Epidermal melanocyte (primary cell): ENCODE results near the gene ECEL1.

ENCODE experiments used
- DNase-seq: peaks from one replicate; pipeline ENCODE4 v3.0.0; 2011; ENCODE audit warnings: low spot score; ENCODE audit not compliant: insufficient read length

The ECEL1 gene

DNA sequence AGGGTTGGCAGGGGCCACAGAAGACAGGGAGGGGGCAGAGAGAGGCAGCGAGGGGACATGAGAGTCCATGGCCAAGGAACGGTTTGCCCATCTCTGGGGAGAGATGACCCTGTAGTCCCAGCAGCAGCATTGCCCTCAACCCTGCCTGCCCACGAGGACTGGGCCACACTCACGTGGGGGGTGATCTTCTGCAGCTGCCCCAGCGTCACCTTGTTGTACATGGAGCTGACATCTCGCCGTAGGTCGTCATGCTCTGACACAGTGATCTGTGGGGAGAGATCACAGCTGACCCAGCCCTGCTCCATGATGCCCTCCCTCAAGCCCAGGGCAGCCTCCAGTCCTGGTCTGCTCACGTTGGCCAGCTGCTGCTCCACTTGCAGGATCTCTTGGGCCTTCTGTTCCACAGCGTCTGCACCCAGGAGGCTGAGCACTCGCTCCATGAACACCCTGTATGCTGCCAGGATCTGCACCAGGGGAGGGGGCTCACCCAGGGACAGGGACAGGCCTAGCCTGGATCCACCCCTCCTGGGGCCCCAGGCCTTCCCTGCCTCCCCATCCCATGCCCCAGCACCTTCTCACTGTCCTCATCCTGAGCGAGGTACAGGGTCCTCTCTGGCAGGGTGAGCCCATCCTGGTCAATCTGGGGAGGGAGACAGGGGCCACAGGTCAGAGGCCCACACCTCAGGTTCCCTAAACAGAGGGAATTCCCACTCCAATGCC lies 2.8 kb downstream of the ECEL1 start:
- DNase-seq, result no peak

- DNase-seq, result no peak
Observed at GRCh38 chr2:232483923-232484627, 3.6 kb downstream of the ECEL1 start.

DNA sequence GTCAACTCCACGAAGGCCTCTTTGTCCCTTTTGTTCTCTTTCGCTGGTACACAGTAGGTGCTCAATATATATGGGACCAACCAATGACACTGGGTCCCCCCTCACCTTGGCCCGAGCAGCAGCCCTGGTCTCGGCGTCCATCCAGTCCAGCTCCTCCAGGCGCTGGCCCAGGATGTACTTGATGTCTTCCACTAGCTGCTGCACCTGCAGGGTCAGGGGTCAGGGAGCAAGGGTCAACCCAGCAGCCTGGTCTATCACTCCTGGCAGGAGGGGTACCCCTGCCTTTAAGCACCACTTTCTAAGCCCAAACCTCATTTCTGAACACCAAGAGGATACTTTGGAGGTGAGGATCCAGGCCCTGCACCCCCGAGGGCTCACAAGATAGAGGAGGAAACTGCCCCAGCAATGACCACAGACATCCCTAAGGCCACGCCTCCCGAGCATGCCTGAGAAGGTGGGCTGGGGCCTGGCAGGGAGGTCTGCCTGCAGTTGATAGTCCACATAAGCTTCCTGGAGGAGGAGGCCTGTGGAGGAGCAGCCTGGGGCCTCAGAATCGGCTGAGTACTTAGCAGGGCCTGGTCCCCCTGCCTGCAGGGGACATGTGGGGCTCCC lies 4.2 kb downstream of the ECEL1 start:
- no peak for DNase-seq

DNA sequence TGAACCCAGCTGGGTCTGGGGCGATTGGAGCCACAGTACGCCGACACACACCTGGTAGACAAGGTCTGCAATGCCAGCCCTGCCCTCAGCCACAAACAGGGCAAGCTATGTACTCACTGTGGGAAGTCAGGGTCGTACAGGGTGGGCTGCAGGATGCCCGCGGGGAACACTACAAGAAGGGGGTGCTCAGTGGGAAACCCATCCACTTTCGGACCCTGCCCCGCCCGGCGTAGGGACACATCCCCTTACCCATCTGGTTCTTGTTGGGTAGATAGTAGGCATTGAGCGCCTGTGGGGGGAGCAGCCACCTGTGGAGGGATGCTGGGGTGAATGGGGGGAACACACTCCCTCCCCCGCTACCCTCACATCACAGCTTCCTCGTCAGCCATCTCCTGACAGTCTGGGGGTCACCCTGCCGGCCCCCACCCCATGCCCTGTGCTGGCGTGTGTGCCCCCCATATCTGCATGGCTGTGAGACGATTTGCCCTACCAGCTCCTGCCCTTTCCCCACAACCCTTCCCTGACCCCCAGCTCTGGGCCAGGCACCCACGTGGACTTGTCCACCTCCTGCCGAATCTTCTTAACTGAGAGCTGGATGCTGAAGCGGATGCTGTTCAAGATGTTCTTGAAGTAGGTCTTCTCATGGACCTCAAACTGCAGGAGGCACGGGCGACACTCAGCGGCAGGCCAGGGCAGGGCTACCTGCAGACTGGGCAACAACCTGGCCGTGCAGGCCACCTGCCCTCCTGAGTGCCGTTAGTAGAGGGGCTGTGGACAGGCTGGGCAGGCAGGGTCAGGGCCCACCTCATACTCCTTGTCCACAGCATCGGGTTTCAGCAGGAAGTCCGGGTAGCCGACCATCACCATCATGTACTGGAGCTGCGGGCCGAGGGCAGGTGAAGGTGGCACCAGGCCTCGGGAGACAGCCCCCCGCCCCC lies 5.1 kb downstream of the ECEL1 start:
- DNase-seq, result no peak

- DNase-seq, result no peak
Observed at GRCh38 chr2:232481322-232482140, 6.1 kb downstream of the ECEL1 start.

- no peak for DNase-seq
Observed at GRCh38 chr2:232480201-232481190, 7.1 kb downstream of the ECEL1 start.

- DNase-seq, result no peak
Observed at GRCh38 chr2:232479341-232480200, 8.1 kb downstream of the ECEL1 start.

DNA sequence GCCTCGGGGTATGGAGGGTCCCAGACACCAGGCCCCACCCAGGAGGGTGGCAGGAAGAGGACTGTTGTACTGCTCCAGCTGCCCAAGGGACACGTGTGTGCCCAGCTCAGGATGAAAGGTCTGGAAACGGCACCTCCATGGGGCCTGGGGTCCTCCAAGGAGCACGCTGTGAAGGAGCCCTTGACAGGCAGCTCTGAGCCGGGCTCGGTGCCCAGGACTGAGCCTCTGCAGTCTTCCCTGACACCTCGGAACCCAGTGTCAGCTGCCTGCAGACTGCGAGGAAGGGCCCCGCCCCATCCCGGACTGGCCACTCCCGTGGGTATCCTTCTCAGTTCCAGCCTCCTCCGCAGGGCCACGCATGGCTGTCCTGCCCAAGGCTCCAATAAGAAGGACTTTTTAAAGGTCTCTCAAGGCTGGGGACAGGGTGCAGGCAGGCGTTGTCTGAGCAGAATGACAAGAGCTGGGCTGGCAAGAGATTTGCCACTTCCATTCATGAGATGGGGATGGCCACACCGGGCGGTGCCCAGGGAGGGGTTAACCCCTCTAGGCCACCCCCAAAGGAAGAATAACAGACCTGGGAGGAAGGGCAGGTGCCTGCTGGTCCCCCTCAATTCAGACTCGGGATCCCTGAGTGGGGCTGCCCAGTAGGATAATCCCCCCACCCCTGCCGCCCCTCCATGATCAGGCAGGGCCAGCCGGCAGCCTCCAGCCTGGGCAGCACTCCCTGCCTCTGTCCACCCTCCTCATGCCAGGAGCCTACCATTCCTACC lies 8.9 kb downstream of the ECEL1 start:
- no peak for DNase-seq

- no peak for DNase-seq
Observed at GRCh38 chr2:232477751-232478510, 9.7 kb downstream of the ECEL1 start.

- DNase-seq, result no peak
Observed at GRCh38 chr2:232476791-232477190, 10.8 kb downstream of the ECEL1 start.

- no peak for DNase-seq
Observed at GRCh38 chr2:232476045-232476444, 11.6 kb downstream of the ECEL1 start.

DNA sequence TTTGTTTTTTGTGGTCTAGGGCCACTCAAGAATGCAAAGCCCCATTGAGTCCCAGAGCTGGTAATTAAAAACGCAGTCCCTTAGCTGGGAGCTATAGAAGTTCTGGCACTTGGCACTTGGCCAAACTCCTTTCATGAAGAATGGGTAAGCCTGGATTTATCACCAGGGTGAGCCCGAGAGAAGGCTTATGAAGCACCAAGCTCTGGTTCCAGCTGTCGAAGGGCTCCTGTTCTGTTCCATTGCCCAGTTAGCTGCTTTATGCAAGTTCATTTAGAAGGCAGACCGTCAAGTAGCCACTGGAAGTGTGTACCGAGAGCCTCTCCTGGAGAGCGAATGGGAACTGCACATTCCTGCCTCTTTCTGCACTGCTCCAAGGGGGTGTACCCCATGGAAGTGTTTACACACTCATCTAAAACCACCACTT lies 14.2 kb downstream of the ECEL1 start:
- no peak for DNase-seq

DNA sequence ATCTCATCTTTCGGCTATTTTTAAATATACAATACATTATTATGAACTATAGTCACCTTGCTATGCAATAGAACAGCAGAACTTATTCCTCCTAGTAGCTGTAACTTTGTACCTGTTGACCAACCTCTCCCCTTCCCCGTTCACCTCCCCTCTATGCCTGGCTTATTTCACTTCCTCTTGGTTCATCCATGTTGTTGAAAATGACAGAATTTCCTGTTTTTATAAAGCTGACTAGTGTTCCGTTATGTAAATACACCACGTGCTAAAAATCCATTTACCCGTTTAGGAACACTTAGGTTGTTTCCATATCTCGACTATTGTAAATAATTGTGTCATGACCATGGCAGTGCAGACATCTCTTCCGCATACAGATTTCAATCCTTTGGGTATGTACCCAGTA lies 21.4 kb downstream of the ECEL1 start:
- DNase-seq, result no peak

DNA sequence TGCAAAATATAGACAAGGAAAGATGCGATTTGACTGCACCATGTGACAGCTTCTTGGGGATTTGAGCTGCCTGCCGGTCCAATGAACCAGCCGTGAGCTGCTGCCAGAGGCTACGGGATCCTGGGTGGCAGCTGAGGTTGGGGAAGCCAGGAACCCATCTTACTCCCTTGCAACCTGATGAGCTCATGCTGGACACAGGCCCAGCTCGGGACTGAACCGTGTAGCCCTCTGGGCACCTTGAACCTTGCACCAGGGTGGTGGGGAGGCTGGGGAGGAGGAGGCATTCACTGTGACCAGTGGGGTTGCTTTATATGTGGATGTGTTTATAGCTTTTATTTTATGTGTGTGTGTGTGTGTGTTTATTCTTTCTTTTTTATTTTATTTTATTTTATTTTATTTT lies 22.6 kb downstream of the ECEL1 start:
- DNase-seq, result no peak

DNA sequence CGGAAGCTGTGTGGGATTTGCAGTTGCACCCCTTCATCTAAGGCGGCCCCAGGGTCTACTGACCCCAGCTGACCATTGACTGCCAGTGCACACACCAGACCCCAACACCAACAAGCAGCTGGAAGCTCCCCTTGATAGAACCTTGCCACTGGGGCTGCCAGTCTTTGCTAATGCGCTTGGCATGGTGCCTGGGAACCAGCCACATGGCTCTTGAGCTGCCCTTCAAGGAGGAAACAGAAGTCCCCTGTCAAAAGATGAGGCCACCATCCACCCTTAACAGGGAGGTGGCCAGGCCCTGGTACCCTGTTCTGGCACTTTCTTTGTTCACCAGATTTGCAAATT lies 23.1 kb downstream of the ECEL1 start:
- no peak for DNase-seq

- no peak for DNase-seq
Observed at GRCh38 chr2:232463701-232464543, 23.7 kb downstream of the ECEL1 start.
